HCT116 (cell line): Measurements from ENCODE around the gene IGSF10. TPM values are rescaled to one million over a fixed set of nuclear protein-coding genes. Genes with fewer than 3 reads are reported as not detected.
"Not testable (repeated sequence)": the region's sequence is repeated elsewhere in the genome, so short reads cannot be mapped to it uniquely, and the experiment has no call there.

Source experiments
- ATAC-seq: fragments of 200-7000 bp; cut with Tn5 transposase; 2 replicates; pipeline ENCODE4 v1.9.1; 2020; ENCODE audit warnings: mild to moderate bottlenecking, moderate library complexity
- BruUV-seq: library from RNA; stranded (reverse); fragments of 400-500 nt; replicated peaks from 2 replicates; lab custom pipeline; 2021; lab: Mats Ljungman, UMichigan
- CTCF ChIA-PET: fragments of 300-600 bp; sonication (Branson Sonifier 250); formaldehyde crosslinking; loops from one replicate; lab custom pipeline; 2021; ENCODE audit warnings: antibody characterized with exemption; lab: Charles Lee
- POLR2A ChIA-PET: fragments of 300-600, 350-600 bp; sonication (Branson Sonifier 250); formaldehyde crosslinking; loops from one replicate; lab custom pipeline; 2021; ENCODE audit warnings: antibody characterized with exemption; lab: Charles Lee
- RAD21 ChIA-PET, 2 experiments: fragments of 300-600 bp; sonication (Branson Sonifier 250); formaldehyde crosslinking; loops; one replicate each; lab custom pipeline; 2023; ENCODE audit warnings: low total read pairs in 2 of 2; ENCODE audit not compliant: uncharacterized antibody in 2 of 2, unreplicated experiment in 2 of 2, low non-redundant PET in 1 of 2; lab: Charles Lee
- DNase-seq: peaks from one replicate; pipeline ENCODE4 v3.0.0-alpha.2; 2010; ENCODE audit warnings: low read depth, low spot score
- H2AFZ ChIP-seq: fragments of 200-600 bp; shearing (Covaris generic), sonication (generic); 2 replicates; pipeline ENCODE4 v1.6.1; 2017; ENCODE audit warnings: low read depth, mixed run types, mixed read lengths, antibody characterized with exemption, low read length; ENCODE audit not compliant: poor library complexity, severe bottlenecking
- H3K27ac ChIP-seq: 2 replicates; pipeline ENCODE4 v1.5.1; 2012; ENCODE audit warnings: low read depth, low read length
- H3K27me3 ChIP-seq: fragments of 200-600 bp; sonication (generic); 2 replicates; pipeline ENCODE4 v1.6.1; 2016; ENCODE audit warnings: mixed run types, low read length, mixed read lengths; ENCODE audit not compliant: insufficient read depth
- H3K36me3 ChIP-seq, 2 experiments: fragments of 200-500 bp in 1 of 2; fragments of 200-600 bp in 1 of 2; sonication (Bioruptor generic) in 1 of 2; sonication (generic) in 1 of 2; 2 replicates each; pipeline versions ENCODE4 v1.5.1 to v1.6.1; 2014 to 2016; ENCODE audit warnings: low read length in 2 of 2, inconsistent platforms in 1 of 2, mixed read lengths in 1 of 2, mixed run types in 1 of 2; ENCODE audit not compliant: insufficient read depth in 2 of 2, control insufficient read depth in 1 of 2
- H3K4me1 ChIP-seq, 2 experiments: fragments of 200-600 bp in 1 of 2; sonication (generic) in 1 of 2; 2 replicates each; pipeline versions ENCODE4 v1.5.1 to v1.6.1; 2012 to 2017; ENCODE audit warnings: low read length in 2 of 2, inconsistent platforms in 1 of 2, mild to moderate bottlenecking in 1 of 2, mixed read lengths in 1 of 2, mixed run types in 1 of 2, moderate library complexity in 1 of 2; ENCODE audit not compliant: insufficient read depth in 2 of 2, control insufficient read depth in 1 of 2
- H3K4me2 ChIP-seq: fragments of 200-600 bp; sonication (generic); 2 replicates; pipeline ENCODE4 v1.6.1; 2017; ENCODE audit warnings: mixed run types, low read length, mixed read lengths
- H3K4me3 ChIP-seq, 2 experiments: fragments of 200-600 bp in 1 of 2; sonication (generic) in 1 of 2; replicated peaks in 1 of 2; 2 replicates each; pipeline ENCODE4 v1.5.1; 2011 to 2016; ENCODE audit warnings: low read length in 2 of 2, control low read depth in 1 of 2, low read depth in 1 of 2, mild to moderate bottlenecking in 1 of 2, mixed read lengths in 1 of 2, mixed run types in 1 of 2
- H3K79me2 ChIP-seq: fragments of 200-600 bp; sonication (generic); 2 replicates; pipeline ENCODE4 v1.6.1; 2017; ENCODE audit warnings: mild to moderate bottlenecking, mixed run types, low read length, moderate library complexity, mixed read lengths; ENCODE audit not compliant: insufficient read depth
- H3K9ac ChIP-seq: fragments of 200-600 bp; sonication (generic); 2 replicates; pipeline ENCODE4 v1.6.1; 2016; ENCODE audit warnings: low read length, mixed read lengths
- H3K9me2 ChIP-seq: fragments of 200-600 bp; sonication (generic), shearing (Covaris generic); 2 replicates; pipeline ENCODE4 v1.6.1; 2017; ENCODE audit warnings: mixed run types, mild to moderate bottlenecking, moderate library complexity; ENCODE audit not compliant: insufficient read depth
- H3K9me3 ChIP-seq, 2 experiments: fragments of 200-500 bp in 1 of 2; fragments of 200-600 bp in 1 of 2; sonication (Bioruptor generic) in 1 of 2; sonication (generic) in 1 of 2; 2 replicates each; pipeline ENCODE4 v1.6.1; 2014 to 2017; ENCODE audit warnings: low read length in 2 of 2, mixed read lengths in 2 of 2, inconsistent platforms in 1 of 2, low read depth in 1 of 2, mild to moderate bottlenecking in 1 of 2, mixed run types in 1 of 2, moderate library complexity in 1 of 2; ENCODE audit not compliant: control insufficient read depth in 1 of 2, insufficient read depth in 1 of 2
- H4K20me1 ChIP-seq: fragments of 200-600 bp; sonication (generic), shearing (Covaris generic); 2 replicates; pipeline ENCODE4 v1.6.1; 2017; ENCODE audit warnings: mixed run types, mild to moderate bottlenecking, moderate library complexity; ENCODE audit not compliant: insufficient read depth
- CEBPB ChIP-seq: IDR thresholded peaks from 2 replicates; pipeline ENCODE4 v1.6.1; 2012; ENCODE audit warnings: low read depth
- EGR1 ChIP-seq: IDR thresholded peaks from 2 replicates; pipeline ENCODE4 v1.6.1; 2012; ENCODE audit warnings: low read depth
- EZH2phosphoT487 ChIP-seq: fragments of 200-600 bp; IDR thresholded peaks from 2 replicates; pipeline ENCODE4 v1.6.1; 2018; ENCODE audit warnings: antibody characterized with exemption, borderline replicate concordance
- FOSL1 ChIP-seq: IDR thresholded peaks from 2 replicates; pipeline ENCODE4 v1.6.1; 2012; ENCODE audit warnings: low read depth
- JUND ChIP-seq: IDR thresholded peaks from 2 replicates; pipeline ENCODE4 v1.6.1; 2012
- POLR2A ChIP-seq: IDR thresholded peaks from 2 replicates; pipeline ENCODE4 v1.7.0; 2011; ENCODE audit warnings: borderline replicate concordance; ENCODE audit not compliant: insufficient read depth, insufficient read length; ENCODE audit errors: extremely low read depth
- POLR2AphosphoS5 ChIP-seq: IDR thresholded peaks from 2 replicates; pipeline ENCODE4 v1.6.1; 2011; ENCODE audit warnings: mild to moderate bottlenecking, low read depth, low read length, moderate library complexity
- RAD21 ChIP-seq: IDR thresholded peaks from 2 replicates; pipeline ENCODE4 v1.6.1; 2012; ENCODE audit warnings: low read depth, mild to moderate bottlenecking
- SIN3A ChIP-seq: IDR thresholded peaks from 2 replicates; pipeline ENCODE4 v1.6.1; 2012; ENCODE audit warnings: low read depth
- SP1 ChIP-seq: IDR thresholded peaks from 2 replicates; pipeline ENCODE4 v1.6.1; 2012; ENCODE audit warnings: low read depth
- SRF ChIP-seq: IDR thresholded peaks from 2 replicates; pipeline ENCODE4 v1.6.1; 2012; ENCODE audit warnings: low read depth
- TCF7L2 ChIP-seq: IDR thresholded peaks from 2 replicates; pipeline ENCODE4 v1.7.0; 2011; ENCODE audit warnings: borderline replicate concordance, inconsistent platforms; ENCODE audit not compliant: insufficient read depth, insufficient read length; ENCODE audit errors: extremely low read depth
- YY1 ChIP-seq: IDR thresholded peaks from 2 replicates; pipeline ENCODE4 v1.6.1; 2011; ENCODE audit warnings: low read length, low read depth, moderate library complexity, mild to moderate bottlenecking; ENCODE audit not compliant: insufficient replicate concordance; ENCODE audit errors: extremely low read depth
- ZFX ChIP-seq: fragments of 450-650 bp; IDR thresholded peaks from 2 replicates; pipeline ENCODE4 v1.6.1; 2017
- ZNF274 ChIP-seq: fragments of 200-500 bp; sonication (Bioruptor generic); IDR thresholded peaks from 2 replicates; pipeline ENCODE4 v1.6.1; 2014; ENCODE audit warnings: mild to moderate bottlenecking, low read depth, low read length, inconsistent platforms
- intact Hi-C: fragments of 100-400 bp; cut with micrococcal nuclease; formaldehyde crosslinking; loops from 2 replicates; pipeline ENCODE4 v1.10.0; 2022
- total RNA-seq: library from RNA; stranded (reverse); gene quantifications from one replicate; pipeline ENCODE4 v1.2.1, GENCODE V29; 2021; ENCODE audit not compliant: unreplicated experiment
- TF ChIP-seq, protein P1 (sequence below): IDR thresholded peaks from 2 replicates; pipeline ENCODE4 v1.6.1; 2012
- TF ChIP-seq, protein P2 (sequence below), 3 experiments: fragments of 200-600 bp in 1 of 3; sonication (generic) in 1 of 3; IDR thresholded peaks in 2 of 3; conservative IDR thresholded peaks in 1 of 3; 2 replicates each; pipeline ENCODE4 v1.5.1; 2012 to 2017; ENCODE audit warnings: low read depth in 2 of 3, low read length in 2 of 3, antibody characterized with exemption in 1 of 3, borderline replicate concordance in 1 of 3, control low read depth in 1 of 3, mild to moderate bottlenecking in 1 of 3, mixed read lengths in 1 of 3, mixed run types in 1 of 3, moderate library complexity in 1 of 3; ENCODE audit not compliant: insufficient read depth in 1 of 3
- TF ChIP-seq, protein P3 (sequence below): IDR thresholded peaks from 2 replicates; pipeline ENCODE4 v1.6.1; 2012
- TF ChIP-seq, protein P4 (sequence below): IDR thresholded peaks from 2 replicates; pipeline ENCODE4 v1.6.1; 2012; ENCODE audit warnings: low read depth

Gene IGSF10
- total RNA-seq, 1 experiment from 2014 or later: 0.02 TPM

DNA sequence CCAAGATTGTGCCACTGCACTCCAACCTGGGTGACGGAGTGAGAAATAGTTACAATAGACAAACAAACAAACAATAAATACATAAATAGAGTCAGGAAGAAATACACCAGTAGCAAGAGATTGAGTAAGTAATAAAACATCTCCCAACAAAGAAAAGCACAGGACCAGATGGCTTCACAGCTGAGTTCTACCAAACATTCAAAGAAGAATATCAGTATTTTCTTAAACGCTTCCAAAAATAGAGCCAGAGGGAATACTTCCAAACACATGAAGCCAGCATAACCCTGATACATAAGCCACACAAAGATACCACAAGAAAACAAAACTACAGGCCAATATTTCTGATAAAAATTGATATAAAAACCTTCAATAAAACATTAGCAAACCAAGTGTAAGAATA is 30.7 kb upstream of the IGSF10 start:
- POLR2A ChIA-PET: no interaction called here
- intact Hi-C loops: no loop called here
- no peaks in the 10 kb centered on the region for H3K36me3 ChIP-seq
- no peaks in the 10 kb centered on the region for H3K9me2 ChIP-seq
- H3K9me3 ChIP-seq: no peaks in the 10 kb centered on the region
- no peaks in the 10 kb centered on the region for H3K79me2 ChIP-seq
- RAD21 ChIA-PET: no interaction called here
- no peak overlapping the region for H3K4me2 ChIP-seq
- no peak overlapping the region for H3K9ac ChIP-seq
- TF ChIP-seq YY1: no peak
- TF ChIP-seq ZFX: no peak
- TF ChIP-seq, protein P1, sequence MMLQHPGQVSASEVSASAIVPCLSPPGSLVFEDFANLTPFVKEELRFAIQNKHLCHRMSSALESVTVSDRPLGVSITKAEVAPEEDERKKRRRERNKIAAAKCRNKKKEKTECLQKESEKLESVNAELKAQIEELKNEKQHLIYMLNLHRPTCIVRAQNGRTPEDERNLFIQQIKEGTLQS: no peak
- TF ChIP-seq JUND: no peak
- TF ChIP-seq EGR1: no peak
- TF ChIP-seq, protein P2, sequence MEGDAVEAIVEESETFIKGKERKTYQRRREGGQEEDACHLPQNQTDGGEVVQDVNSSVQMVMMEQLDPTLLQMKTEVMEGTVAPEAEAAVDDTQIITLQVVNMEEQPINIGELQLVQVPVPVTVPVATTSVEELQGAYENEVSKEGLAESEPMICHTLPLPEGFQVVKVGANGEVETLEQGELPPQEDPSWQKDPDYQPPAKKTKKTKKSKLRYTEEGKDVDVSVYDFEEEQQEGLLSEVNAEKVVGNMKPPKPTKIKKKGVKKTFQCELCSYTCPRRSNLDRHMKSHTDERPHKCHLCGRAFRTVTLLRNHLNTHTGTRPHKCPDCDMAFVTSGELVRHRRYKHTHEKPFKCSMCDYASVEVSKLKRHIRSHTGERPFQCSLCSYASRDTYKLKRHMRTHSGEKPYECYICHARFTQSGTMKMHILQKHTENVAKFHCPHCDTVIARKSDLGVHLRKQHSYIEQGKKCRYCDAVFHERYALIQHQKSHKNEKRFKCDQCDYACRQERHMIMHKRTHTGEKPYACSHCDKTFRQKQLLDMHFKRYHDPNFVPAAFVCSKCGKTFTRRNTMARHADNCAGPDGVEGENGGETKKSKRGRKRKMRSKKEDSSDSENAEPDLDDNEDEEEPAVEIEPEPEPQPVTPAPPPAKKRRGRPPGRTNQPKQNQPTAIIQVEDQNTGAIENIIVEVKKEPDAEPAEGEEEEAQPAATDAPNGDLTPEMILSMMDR (IDR thresholded peaks at IDR 0.05 in 2 of 3, conservative IDR thresholded peaks at IDR 0.05 in 1 of 3; ENCODE audit: borderline replicate concordance in 1 of 3, insufficient read depth in 1 of 3, low read depth in 2 of 3, low read length in 2 of 3): no peak
- no peak for TF ChIP-seq CEBPB
- no peak for TF ChIP-seq ZNF274
- no peak for TF ChIP-seq SRF
- TF ChIP-seq SIN3A: no peak
- TF ChIP-seq POLR2A: no peak
- TF ChIP-seq, protein P3, sequence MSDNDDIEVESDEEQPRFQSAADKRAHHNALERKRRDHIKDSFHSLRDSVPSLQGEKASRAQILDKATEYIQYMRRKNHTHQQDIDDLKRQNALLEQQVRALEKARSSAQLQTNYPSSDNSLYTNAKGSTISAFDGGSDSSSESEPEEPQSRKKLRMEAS: no peak
- TF ChIP-seq, protein P4, sequence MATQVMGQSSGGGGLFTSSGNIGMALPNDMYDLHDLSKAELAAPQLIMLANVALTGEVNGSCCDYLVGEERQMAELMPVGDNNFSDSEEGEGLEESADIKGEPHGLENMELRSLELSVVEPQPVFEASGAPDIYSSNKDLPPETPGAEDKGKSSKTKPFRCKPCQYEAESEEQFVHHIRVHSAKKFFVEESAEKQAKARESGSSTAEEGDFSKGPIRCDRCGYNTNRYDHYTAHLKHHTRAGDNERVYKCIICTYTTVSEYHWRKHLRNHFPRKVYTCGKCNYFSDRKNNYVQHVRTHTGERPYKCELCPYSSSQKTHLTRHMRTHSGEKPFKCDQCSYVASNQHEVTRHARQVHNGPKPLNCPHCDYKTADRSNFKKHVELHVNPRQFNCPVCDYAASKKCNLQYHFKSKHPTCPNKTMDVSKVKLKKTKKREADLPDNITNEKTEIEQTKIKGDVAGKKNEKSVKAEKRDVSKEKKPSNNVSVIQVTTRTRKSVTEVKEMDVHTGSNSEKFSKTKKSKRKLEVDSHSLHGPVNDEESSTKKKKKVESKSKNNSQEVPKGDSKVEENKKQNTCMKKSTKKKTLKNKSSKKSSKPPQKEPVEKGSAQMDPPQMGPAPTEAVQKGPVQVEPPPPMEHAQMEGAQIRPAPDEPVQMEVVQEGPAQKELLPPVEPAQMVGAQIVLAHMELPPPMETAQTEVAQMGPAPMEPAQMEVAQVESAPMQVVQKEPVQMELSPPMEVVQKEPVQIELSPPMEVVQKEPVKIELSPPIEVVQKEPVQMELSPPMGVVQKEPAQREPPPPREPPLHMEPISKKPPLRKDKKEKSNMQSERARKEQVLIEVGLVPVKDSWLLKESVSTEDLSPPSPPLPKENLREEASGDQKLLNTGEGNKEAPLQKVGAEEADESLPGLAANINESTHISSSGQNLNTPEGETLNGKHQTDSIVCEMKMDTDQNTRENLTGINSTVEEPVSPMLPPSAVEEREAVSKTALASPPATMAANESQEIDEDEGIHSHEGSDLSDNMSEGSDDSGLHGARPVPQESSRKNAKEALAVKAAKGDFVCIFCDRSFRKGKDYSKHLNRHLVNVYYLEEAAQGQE: no peak
- TF ChIP-seq SP1: no peak
- TF ChIP-seq POLR2AphosphoS5: no peak
- TF ChIP-seq FOSL1: no peak
- no peak for TF ChIP-seq TCF7L2
- no peak for TF ChIP-seq RAD21
- TF ChIP-seq EZH2phosphoT487: no peak
- no peak overlapping the region for H2AFZ ChIP-seq
- ATAC-seq (no peak), DNase-seq (no peak)
- BruUV-seq: no TSS peak
- CTCF ChIA-PET: no interaction called here
- no peaks in the 10 kb centered on the region for H4K20me1 ChIP-seq
- H3K4me3 ChIP-seq: no peak overlapping the region
- H3K4me1 ChIP-seq: no peaks in the 10 kb centered on the region
- no peak overlapping the region for H3K27ac ChIP-seq
- no peaks in the 10 kb centered on the region for H3K27me3 ChIP-seq

DNA sequence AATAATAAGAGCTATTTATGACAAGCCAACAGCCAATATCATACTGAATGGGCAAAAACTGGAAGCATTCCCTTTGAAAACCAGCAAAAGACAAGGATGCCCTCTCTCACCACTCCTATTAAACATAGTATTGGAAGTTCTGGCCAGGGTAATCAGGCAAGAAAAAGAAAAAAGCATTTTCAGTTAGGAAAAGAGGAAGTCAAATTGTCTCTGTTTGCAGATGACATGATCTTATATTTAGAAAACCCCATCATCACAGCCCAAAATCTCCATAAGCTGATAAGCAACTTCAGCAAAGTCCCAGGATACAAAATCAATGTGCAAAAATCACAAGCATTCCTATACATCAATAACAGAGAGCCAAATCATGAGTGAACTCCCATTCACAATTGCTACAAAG is 27.0 kb upstream of the IGSF10 start:
- POLR2A ChIA-PET, H4K20me1 ChIP-seq, H3K4me3 ChIP-seq, ATAC-seq, DNase-seq, H3K27ac ChIP-seq, H2AFZ ChIP-seq, H3K9me2 ChIP-seq, H3K27me3 ChIP-seq, H3K36me3 ChIP-seq, CTCF ChIA-PET, intact Hi-C loops, RAD21 ChIA-PET, H3K4me2 ChIP-seq, H3K79me2 ChIP-seq, BruUV-seq, H3K9ac ChIP-seq, H3K9me3 ChIP-seq, H3K4me1 ChIP-seq: not testable (repeated sequence)
